Neural cell (in vitro differentiated cells): Measurements from ENCODE around the gene HDAC4. TPM values are rescaled to one million over a fixed set of nuclear protein-coding genes. Genes with fewer than 3 reads are reported as not detected.
"Not testable (repeated sequence)": the region's sequence is repeated elsewhere in the genome, so short reads cannot be mapped to it uniquely, and the experiment has no call there.

Experiments used
- H2AFZ ChIP-seq: fragments of 200-600, 300-800 bp; sonication (generic), shearing (Covaris generic); 2 replicates; pipeline ENCODE4 v1.6.0; 2014; ENCODE audit warnings: low read depth, mild to moderate bottlenecking, antibody characterized with exemption, low read length, moderate library complexity
- H3F3A ChIP-seq: fragments of 200-600 bp; shearing (Covaris generic); 2 replicates; pipeline ENCODE4 v1.6.1; 2016; ENCODE audit warnings: mild to moderate bottlenecking, moderate library complexity, mixed read lengths, antibody characterized with exemption, low read length; ENCODE audit not compliant: insufficient read depth, poor library complexity, severe bottlenecking
- H3K27ac ChIP-seq: fragments of 200-600, 300-800 bp; sonication (generic), shearing (Covaris generic); 2 replicates; pipeline ENCODE4 v1.5.1; 2014; ENCODE audit warnings: mild to moderate bottlenecking, low read length, moderate library complexity
- H3K27me3 ChIP-seq: fragments of 300-800, 200-600 bp; sonication (generic), shearing (Covaris generic); 2 replicates; pipeline ENCODE4 v1.6.0; 2014; ENCODE audit warnings: mild to moderate bottlenecking, low read depth, low read length, moderate library complexity; ENCODE audit not compliant: insufficient read depth
- H3K36me3 ChIP-seq: fragments of 300-800, 200-600 bp; sonication (generic), shearing (Covaris generic); 2 replicates; pipeline ENCODE4 v1.5.1; 2014; ENCODE audit warnings: mild to moderate bottlenecking, antibody characterized with exemption, low read length, moderate library complexity; ENCODE audit not compliant: insufficient read depth
- H3K4me2 ChIP-seq: fragments of 300-800, 200-600 bp; sonication (generic), shearing (Covaris generic); 2 replicates; pipeline ENCODE4 v1.6.0; 2014; ENCODE audit warnings: mild to moderate bottlenecking, low read length
- H3K4me3 ChIP-seq: fragments of 300-800, 200-600 bp; sonication (generic), shearing (Covaris generic); 2 replicates; pipeline ENCODE4 v1.5.1; 2014; ENCODE audit warnings: mild to moderate bottlenecking, low read length, moderate library complexity
- H3K79me2 ChIP-seq: fragments of 200-600 bp; shearing (Covaris generic); replicated peaks from 2 replicates; pipeline ENCODE4 v1.6.0; 2014; ENCODE audit warnings: mild to moderate bottlenecking, low read length, moderate library complexity; ENCODE audit not compliant: insufficient read depth
- H3K9ac ChIP-seq: fragments of 300-800, 200-600 bp; sonication (generic), shearing (Covaris generic); 2 replicates; pipeline ENCODE4 v1.6.1; 2016; ENCODE audit warnings: mild to moderate bottlenecking, low read length, mixed read lengths
- H3K9me2 ChIP-seq: fragments of 200-600 bp; shearing (Covaris generic); 2 replicates; pipeline ENCODE4 v1.6.1; 2016; ENCODE audit warnings: mild to moderate bottlenecking, low read length, mixed read lengths; ENCODE audit not compliant: insufficient read depth
- H3K9me3 ChIP-seq: fragments of 200-600, 300-800 bp; sonication (generic), shearing (Covaris generic); 2 replicates; pipeline ENCODE4 v1.6.1; 2016; ENCODE audit warnings: mild to moderate bottlenecking, mixed run types, low read length, moderate library complexity, mixed read lengths
- H4K20me1 ChIP-seq: fragments of 200-600 bp; shearing (Covaris generic); 2 replicates; pipeline ENCODE4 v1.6.1; 2016; ENCODE audit warnings: mild to moderate bottlenecking, mixed run types; ENCODE audit not compliant: insufficient read depth
- EP300 ChIP-seq: fragments of 450-650 bp; conservative IDR thresholded peaks from 2 replicates; pipeline ENCODE4 v1.6.1; 2014; ENCODE audit warnings: antibody characterized with exemption, mild to moderate bottlenecking, moderate library complexity; ENCODE audit not compliant: poor library complexity, severe bottlenecking
- EZH2 ChIP-seq: fragments of 200-600, 300-800 bp; shearing (Covaris generic), sonication (generic); IDR thresholded peaks from 2 replicates; pipeline ENCODE4 v1.6.1; 2014; ENCODE audit warnings: antibody characterized with exemption, low read length, borderline replicate concordance, mild to moderate bottlenecking; ENCODE audit not compliant: insufficient read depth, poor library complexity, severe bottlenecking
- MXI1 ChIP-seq: fragments of 450-650 bp; conservative IDR thresholded peaks from 2 replicates; pipeline ENCODE4 v1.6.1; 2014; ENCODE audit warnings: antibody characterized with exemption, mild to moderate bottlenecking; ENCODE audit not compliant: poor library complexity, severe bottlenecking
- POLR2AphosphoS5 ChIP-seq: IDR thresholded peaks from 2 replicates; pipeline ENCODE4 v1.6.1; 2012
- RAD21 ChIP-seq: fragments of 450-650 bp; conservative IDR thresholded peaks from 2 replicates; pipeline ENCODE4 v1.6.1; 2014; ENCODE audit warnings: antibody characterized with exemption, mild to moderate bottlenecking, moderate library complexity
- SMC3 ChIP-seq: fragments of 450-650 bp; conservative IDR thresholded peaks from 2 replicates; pipeline ENCODE4 v1.6.1; 2014; ENCODE audit warnings: antibody characterized with exemption, mild to moderate bottlenecking, moderate library complexity; ENCODE audit not compliant: poor library complexity
- TAF1 ChIP-seq: IDR thresholded peaks from 2 replicates; pipeline ENCODE4 v1.6.1; 2012; ENCODE audit warnings: low read depth
- polyA plus RNA-seq: library from polyadenylated mRNA; depleted of rRNA; stranded (reverse); fragments of >200 nt; gene quantifications from 2 replicates; pipeline ENCODE4 v1.2.3, GENCODE V29; 2014
- TF ChIP-seq, protein P1 (sequence below): IDR thresholded peaks from 2 replicates; pipeline ENCODE4 v1.6.1; 2012; ENCODE audit warnings: borderline replicate concordance
- TF ChIP-seq, protein P2 (sequence below): fragments of 450-650 bp; IDR thresholded peaks from 2 replicates; pipeline ENCODE4 v1.5.1; 2014; ENCODE audit warnings: antibody characterized with exemption, mild to moderate bottlenecking, moderate library complexity; ENCODE audit not compliant: poor library complexity, severe bottlenecking

HDAC4 gene
- polyA plus RNA-seq, 1 donor from 2014 or later = 3.4 TPM

GRCh38 chr2:239282448-239283287 lies 118.2 kb downstream of the HDAC4 start:
- Histone ChIP-seq H3K9ac (no peak overlapping the region), H4K20me1 (no peaks in the 10 kb centered on the region), H3K4me3 (no peak overlapping the region), H3K9me2 (no peaks in the 10 kb centered on the region), H3K36me3 (no peaks in the 10 kb centered on the region), H3K4me2 (no peak overlapping the region), H2AFZ (no peak overlapping the region), H3K27ac (no peak overlapping the region), H3K79me2 (peaks cover 3% of the 10 kb centered on the region), H3K27me3 (no peaks in the 10 kb centered on the region), H3K9me3 (no peaks in the 10 kb centered on the region), H3F3A (no peaks in the 10 kb centered on the region)
- TF ChIP-seq MXI1 = no peak
- TF ChIP-seq EZH2 = no peak
- no peak for TF ChIP-seq EP300
- TF ChIP-seq, protein P1, sequence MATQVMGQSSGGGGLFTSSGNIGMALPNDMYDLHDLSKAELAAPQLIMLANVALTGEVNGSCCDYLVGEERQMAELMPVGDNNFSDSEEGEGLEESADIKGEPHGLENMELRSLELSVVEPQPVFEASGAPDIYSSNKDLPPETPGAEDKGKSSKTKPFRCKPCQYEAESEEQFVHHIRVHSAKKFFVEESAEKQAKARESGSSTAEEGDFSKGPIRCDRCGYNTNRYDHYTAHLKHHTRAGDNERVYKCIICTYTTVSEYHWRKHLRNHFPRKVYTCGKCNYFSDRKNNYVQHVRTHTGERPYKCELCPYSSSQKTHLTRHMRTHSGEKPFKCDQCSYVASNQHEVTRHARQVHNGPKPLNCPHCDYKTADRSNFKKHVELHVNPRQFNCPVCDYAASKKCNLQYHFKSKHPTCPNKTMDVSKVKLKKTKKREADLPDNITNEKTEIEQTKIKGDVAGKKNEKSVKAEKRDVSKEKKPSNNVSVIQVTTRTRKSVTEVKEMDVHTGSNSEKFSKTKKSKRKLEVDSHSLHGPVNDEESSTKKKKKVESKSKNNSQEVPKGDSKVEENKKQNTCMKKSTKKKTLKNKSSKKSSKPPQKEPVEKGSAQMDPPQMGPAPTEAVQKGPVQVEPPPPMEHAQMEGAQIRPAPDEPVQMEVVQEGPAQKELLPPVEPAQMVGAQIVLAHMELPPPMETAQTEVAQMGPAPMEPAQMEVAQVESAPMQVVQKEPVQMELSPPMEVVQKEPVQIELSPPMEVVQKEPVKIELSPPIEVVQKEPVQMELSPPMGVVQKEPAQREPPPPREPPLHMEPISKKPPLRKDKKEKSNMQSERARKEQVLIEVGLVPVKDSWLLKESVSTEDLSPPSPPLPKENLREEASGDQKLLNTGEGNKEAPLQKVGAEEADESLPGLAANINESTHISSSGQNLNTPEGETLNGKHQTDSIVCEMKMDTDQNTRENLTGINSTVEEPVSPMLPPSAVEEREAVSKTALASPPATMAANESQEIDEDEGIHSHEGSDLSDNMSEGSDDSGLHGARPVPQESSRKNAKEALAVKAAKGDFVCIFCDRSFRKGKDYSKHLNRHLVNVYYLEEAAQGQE = no peak
- TF ChIP-seq POLR2AphosphoS5 = no peak
- TF ChIP-seq TAF1 = no peak
- no peak for TF ChIP-seq RAD21
- TF ChIP-seq, protein P2, sequence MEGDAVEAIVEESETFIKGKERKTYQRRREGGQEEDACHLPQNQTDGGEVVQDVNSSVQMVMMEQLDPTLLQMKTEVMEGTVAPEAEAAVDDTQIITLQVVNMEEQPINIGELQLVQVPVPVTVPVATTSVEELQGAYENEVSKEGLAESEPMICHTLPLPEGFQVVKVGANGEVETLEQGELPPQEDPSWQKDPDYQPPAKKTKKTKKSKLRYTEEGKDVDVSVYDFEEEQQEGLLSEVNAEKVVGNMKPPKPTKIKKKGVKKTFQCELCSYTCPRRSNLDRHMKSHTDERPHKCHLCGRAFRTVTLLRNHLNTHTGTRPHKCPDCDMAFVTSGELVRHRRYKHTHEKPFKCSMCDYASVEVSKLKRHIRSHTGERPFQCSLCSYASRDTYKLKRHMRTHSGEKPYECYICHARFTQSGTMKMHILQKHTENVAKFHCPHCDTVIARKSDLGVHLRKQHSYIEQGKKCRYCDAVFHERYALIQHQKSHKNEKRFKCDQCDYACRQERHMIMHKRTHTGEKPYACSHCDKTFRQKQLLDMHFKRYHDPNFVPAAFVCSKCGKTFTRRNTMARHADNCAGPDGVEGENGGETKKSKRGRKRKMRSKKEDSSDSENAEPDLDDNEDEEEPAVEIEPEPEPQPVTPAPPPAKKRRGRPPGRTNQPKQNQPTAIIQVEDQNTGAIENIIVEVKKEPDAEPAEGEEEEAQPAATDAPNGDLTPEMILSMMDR = no peak
- no peak for TF ChIP-seq SMC3

- not testable (repeated sequence) for H3K9ac ChIP-seq
Measured at GRCh38 chr2:239280296-239281017, 120.4 kb downstream of the HDAC4 start.

More at GRCh38 chr2:239280296-239281017, 120.4 kb downstream of the HDAC4 start:
- not testable (repeated sequence) for H2AFZ ChIP-seq, H3K27ac ChIP-seq, H3K4me2 ChIP-seq, H3K79me2 ChIP-seq, H3K9me2 ChIP-seq, H3K27me3 ChIP-seq, H3K36me3 ChIP-seq, H3K4me3 ChIP-seq, H4K20me1 ChIP-seq, H3K9me3 ChIP-seq, H3F3A ChIP-seq
